Esophagus squamous epithelium (tissue), 5 donors: Measurements from ENCODE around the gene KLF7. TPM values are rescaled to one million over a fixed set of nuclear protein-coding genes. Genes with fewer than 3 reads are reported as not detected.

Experiments used
- DNase-seq: peaks from one replicate; lab custom pipeline; 2025; lab: John Stamatoyannopoulos, UW
- H3K27ac ChIP-seq, 4 donors: fragments of 200-600 bp; sonication (generic); one replicate each; pipeline ENCODE4 v1.5.1; 2016 to 2019; ENCODE audit warnings: mild to moderate bottlenecking in 1 of 4
- H3K27me3 ChIP-seq, 4 donors: fragments of 200-600 bp; sonication (generic); 1 replicate in 3 of 4; 2 replicates in 1 of 4; pipeline versions ENCODE4 v1.5.1 to v1.6.0; 2017 to 2021; ENCODE audit warnings: antibody characterized with exemption in 1 of 4
- H3K36me3 ChIP-seq, 3 donors: fragments of 200-600 bp; sonication (generic); one replicate each; pipeline ENCODE4 v1.5.1; 2016 to 2019
- H3K4me1 ChIP-seq, 3 donors: fragments of 200-600 bp; sonication (generic); one replicate each; pipeline ENCODE4 v1.5.1; 2017 to 2019
- H3K4me3 ChIP-seq, 4 donors: fragments of 200-600 bp; sonication (generic); 1 replicate in 3 of 4; 2 replicates in 1 of 4; pipeline ENCODE4 v1.5.1; 2016 to 2019; ENCODE audit warnings: mild to moderate bottlenecking in 2 of 4, moderate library complexity in 1 of 4
- H3K9me3 ChIP-seq, 3 donors: fragments of 200-600 bp; sonication (generic); one replicate each; pipeline ENCODE4 v1.5.1; 2016 to 2019
- POLR2A ChIP-seq, 4 donors: fragments of 450-650 bp; IDR thresholded peaks; one replicate each; pipeline ENCODE4 v1.6.1; 2017; ENCODE audit warnings: antibody characterized with exemption in 4 of 4, mild to moderate bottlenecking in 4 of 4, moderate library complexity in 3 of 4
- WGBS, 2 donors: methylation state at CpG; one replicate each; pipeline ENCODE4 v1.1.5; 2018; 5-methylcytosine and 5-hydroxymethylcytosine counted together
- intact Hi-C: fragments of 100-400 bp; cut with DNase I; formaldehyde crosslinking; loops from one replicate; pipeline ENCODE4 v1.15.0; 2022
- total RNA-seq, 4 donors: library from RNA; depleted of rRNA; stranded (reverse); fragments of >200 nt; gene quantifications; one replicate each; pipeline ENCODE4 v1.1.0, GENCODE V29; 2016
- TF ChIP-seq, protein P1 (sequence below), 6 experiments: fragments of 450-650 bp in 4 of 6; fragments of 200-600 bp in 2 of 6; sonication (generic) in 2 of 6; IDR thresholded peaks; one replicate each; pipeline ENCODE4 v1.5.1; 2016 to 2019; ENCODE audit warnings: antibody characterized with exemption in 6 of 6, mild to moderate bottlenecking in 4 of 6, moderate library complexity in 4 of 6
- donor health status: DM: yes; HTN: yes; CAD: no.

KLF7 gene
- total RNA-seq, 4 donors from 2014 or later, result 6.5 to 24.8 (median 15.2) TPM

DNA sequence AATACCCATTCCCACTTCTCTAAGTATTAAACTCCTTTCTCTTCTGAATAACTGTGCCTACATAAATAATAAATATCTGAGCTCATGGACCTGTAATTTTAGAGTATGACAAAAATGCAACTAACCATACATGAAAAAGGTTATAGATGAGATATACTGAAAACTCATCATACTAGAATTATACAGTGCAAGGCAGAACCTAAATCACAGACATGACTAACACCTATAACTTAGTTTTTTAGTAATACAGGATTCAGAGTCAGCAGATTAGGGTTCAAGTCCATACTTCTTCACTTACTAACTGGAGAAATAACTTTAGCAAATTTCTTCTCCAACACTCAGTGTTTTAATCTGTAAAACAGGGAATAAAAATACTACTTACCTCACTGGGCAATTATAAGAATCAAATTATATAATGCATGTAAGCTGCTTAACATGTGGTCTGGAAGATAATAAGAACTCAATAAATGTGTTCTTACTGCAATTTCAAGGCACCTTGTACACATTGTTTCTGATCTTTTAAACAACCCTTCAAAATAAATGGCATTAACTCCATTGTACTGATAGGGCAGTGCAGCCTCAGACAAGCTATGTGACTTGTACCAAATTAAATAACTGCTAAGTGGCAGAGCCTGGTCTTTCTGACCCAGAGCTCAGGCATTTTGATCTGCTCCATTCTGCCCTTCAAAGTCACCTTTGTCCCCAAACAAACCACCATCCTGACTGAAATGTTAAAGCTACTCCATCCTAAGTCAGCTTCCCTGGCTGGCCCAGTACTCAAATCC, 39.6 kb upstream of the KLF7 start:
- TF ChIP-seq, protein P1, sequence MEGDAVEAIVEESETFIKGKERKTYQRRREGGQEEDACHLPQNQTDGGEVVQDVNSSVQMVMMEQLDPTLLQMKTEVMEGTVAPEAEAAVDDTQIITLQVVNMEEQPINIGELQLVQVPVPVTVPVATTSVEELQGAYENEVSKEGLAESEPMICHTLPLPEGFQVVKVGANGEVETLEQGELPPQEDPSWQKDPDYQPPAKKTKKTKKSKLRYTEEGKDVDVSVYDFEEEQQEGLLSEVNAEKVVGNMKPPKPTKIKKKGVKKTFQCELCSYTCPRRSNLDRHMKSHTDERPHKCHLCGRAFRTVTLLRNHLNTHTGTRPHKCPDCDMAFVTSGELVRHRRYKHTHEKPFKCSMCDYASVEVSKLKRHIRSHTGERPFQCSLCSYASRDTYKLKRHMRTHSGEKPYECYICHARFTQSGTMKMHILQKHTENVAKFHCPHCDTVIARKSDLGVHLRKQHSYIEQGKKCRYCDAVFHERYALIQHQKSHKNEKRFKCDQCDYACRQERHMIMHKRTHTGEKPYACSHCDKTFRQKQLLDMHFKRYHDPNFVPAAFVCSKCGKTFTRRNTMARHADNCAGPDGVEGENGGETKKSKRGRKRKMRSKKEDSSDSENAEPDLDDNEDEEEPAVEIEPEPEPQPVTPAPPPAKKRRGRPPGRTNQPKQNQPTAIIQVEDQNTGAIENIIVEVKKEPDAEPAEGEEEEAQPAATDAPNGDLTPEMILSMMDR (IDR thresholded peaks at IDR 0.05), result no peak
- TF ChIP-seq POLR2A (IDR thresholded peaks at IDR 0.05), result no peak
- Histone ChIP-seq H3K27me3 (no peaks in the 10 kb centered on the region), H3K36me3 (no peaks in the 10 kb centered on the region), H3K9me3 (no peaks in the 10 kb centered on the region), H3K27ac (no peak overlapping the region), H3K4me3 (no peak overlapping the region), H3K4me1 (no peaks in the 10 kb centered on the region)
- no peak for DNase-seq
- intact Hi-C loops, result no loop called here

DNA sequence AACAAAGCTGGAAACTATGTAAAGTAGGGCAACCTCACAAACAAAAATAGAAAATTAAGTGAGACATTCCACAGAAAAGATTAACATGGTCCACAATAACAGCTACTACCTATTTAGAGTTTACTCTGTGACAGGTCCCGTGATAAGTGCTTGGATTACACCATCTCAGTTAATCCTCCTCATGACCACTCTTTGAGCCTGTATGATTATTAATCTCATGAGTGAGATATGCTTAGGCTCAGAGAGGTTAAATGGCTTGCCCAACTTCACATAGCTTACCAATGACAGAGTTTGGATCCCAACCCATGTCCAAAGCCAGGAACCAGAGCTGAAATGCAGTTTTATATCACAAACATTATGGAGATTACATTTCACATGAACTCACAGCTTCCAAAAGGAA, 37.3 kb upstream of the KLF7 start:
- no peak for DNase-seq
- no peaks in the 10 kb centered on the region for H3K27me3 ChIP-seq
- H3K4me3 ChIP-seq, result no peak overlapping the region
- 44 to 63% methylated on average over 1 of the region's 1 CpG for WGBS, 2 donors
- no peak for TF ChIP-seq POLR2A (IDR thresholded peaks at IDR 0.05)
- H3K36me3 ChIP-seq, result no peaks in the 10 kb centered on the region
- no peaks in the 10 kb centered on the region for H3K9me3 ChIP-seq
- H3K27ac ChIP-seq, result no peak overlapping the region
- no peaks in the 10 kb centered on the region for H3K4me1 ChIP-seq
- intact Hi-C loops, result no loop called here

DNA sequence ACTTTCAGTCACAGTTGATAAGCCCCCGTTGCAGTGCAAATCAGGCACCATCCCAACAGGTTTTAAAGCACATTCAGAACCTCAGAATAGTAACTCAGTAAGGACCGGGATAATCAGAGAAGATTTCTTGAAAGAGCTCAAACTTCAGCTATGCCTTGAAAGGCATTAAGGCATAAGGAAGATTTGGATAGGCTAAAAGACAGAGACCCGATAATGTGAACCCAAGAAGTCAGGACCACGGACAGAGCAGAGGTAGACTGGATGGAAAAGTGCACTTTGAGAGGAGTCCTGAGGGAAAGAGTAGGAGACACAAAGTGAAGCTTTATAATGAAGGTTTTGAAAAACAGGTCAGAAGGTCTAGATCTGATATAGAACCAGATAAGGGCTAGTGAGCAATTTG, 36.9 kb upstream of the KLF7 start:
- intact Hi-C loops, result no loop called here
- Histone ChIP-seq H3K4me3 (no peak overlapping the region), H3K9me3 (no peaks in the 10 kb centered on the region), H3K27ac (no peak overlapping the region), H3K36me3 (no peaks in the 10 kb centered on the region), H3K27me3 (no peaks in the 10 kb centered on the region), H3K4me1 (no peaks in the 10 kb centered on the region)
- WGBS, 2 donors, result 30 to 31% methylated on average over 4 of the region's 4 CpGs
- no peak for TF ChIP-seq POLR2A (IDR thresholded peaks at IDR 0.05)
- TF ChIP-seq, protein P1 (IDR thresholded peaks at IDR 0.05), result no peak
- DNase-seq, result no peak

DNA sequence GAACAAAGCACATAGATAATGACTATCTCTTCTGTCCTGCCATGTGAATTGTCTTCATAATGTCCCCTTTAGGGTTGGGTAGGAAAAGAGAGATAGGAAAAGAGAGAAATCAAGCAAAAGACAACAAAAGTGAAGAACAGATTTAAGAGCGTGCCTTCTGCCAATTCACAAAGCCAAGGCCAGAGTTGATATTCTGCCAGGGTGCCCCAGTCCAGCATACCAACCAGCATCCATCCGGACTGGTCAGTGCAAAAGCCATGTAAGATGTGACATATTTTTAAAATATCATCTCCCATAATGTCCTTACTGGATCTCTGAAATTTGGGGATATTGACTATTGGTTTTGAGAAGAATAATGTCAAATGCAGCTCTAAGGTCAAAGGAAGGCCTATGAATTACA, 35.7 kb upstream of the KLF7 start:
- 83 to 90% methylated on average over 2 of the region's 2 CpGs for WGBS, 2 donors
- Histone ChIP-seq H3K27me3 (no peaks in the 10 kb centered on the region), H3K36me3 (no peaks in the 10 kb centered on the region), H3K4me3 (no peak overlapping the region), H3K9me3 (no peaks in the 10 kb centered on the region), H3K4me1 (no peaks in the 10 kb centered on the region), H3K27ac (no peak overlapping the region)
- no peak for TF ChIP-seq POLR2A (IDR thresholded peaks at IDR 0.05)
- TF ChIP-seq, protein P1 (IDR thresholded peaks at IDR 0.05), result no peak
- DNase-seq, result no peak
- intact Hi-C loops, result no loop called here

DNA sequence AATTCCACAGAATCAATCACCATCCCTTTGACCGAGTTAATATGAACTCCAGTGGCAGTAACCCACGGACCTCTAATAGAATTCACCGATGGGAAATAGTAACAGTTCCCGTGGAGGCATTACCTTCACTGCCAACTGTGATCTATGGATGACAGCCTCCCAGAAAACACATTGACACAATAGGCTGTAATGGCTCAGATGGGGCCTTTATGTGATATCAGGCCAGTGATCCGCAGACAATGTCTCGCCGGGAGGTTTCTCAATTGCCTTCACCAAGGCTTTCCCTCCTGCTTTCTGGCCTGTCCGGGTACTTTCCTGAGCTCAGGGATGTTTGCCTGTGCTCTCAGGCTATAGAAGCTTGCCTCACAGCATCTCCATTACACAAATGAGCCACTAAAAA, 34.4 kb upstream of the KLF7 start:
- no peaks in the 10 kb centered on the region for H3K27me3 ChIP-seq
- no peak for TF ChIP-seq POLR2A (IDR thresholded peaks at IDR 0.05)
- TF ChIP-seq, protein P1 (IDR thresholded peaks at IDR 0.05), result no peak
- no peaks in the 10 kb centered on the region for H3K4me1 ChIP-seq
- no peak overlapping the region for H3K4me3 ChIP-seq
- H3K9me3 ChIP-seq, result no peaks in the 10 kb centered on the region
- no peak for DNase-seq
- H3K27ac ChIP-seq, result no peak overlapping the region
- intact Hi-C loops, result no loop called here
- no peaks in the 10 kb centered on the region for H3K36me3 ChIP-seq
- 87% methylated on average over 8 of the region's 8 CpGs for WGBS, 2 donors
